Heart left ventricle (tissue), 16 donors: Measurements from ENCODE around the gene SLC39A11. TPM values are rescaled to one million over a fixed set of nuclear protein-coding genes. Genes with fewer than 3 reads are reported as not detected.

Experiments
- ATAC-seq, 4 donors: fragments of 200-7000 bp; cut with Tn5 transposase; one replicate each; pipeline ENCODE4 v1.9.1; 2020 to 2022; ENCODE audit warnings: moderate library complexity in 4 of 4, mild to moderate bottlenecking in 3 of 4, moderate number of reproducible peaks in 1 of 4
- DNase-seq, 5 donors: peaks; one replicate each; pipeline ENCODE4 v3.0.0-alpha.2; 2020
- H3K27ac ChIP-seq, 12 donors: fragments of 200-600 bp; sonication (generic) in 4 of 12; one replicate each; pipeline versions ENCODE4 v1.5.0 to v1.8.0; 2016 to 2022; ENCODE audit warnings: mild to moderate bottlenecking in 2 of 12
- H3K27me3 ChIP-seq, 9 donors: fragments of 200-600 bp; sonication (generic) in 2 of 9; one replicate each; pipeline versions ENCODE4 v1.5.1 to v1.8.0; 2016 to 2022; ENCODE audit warnings: mild to moderate bottlenecking in 3 of 9
- H3K36me3 ChIP-seq, 9 donors: fragments of 200-600 bp; sonication (generic) in 2 of 9; one replicate each; pipeline versions ENCODE4 v1.5.0 to v1.8.0; 2018 to 2022; ENCODE audit warnings: mild to moderate bottlenecking in 2 of 9
- H3K4me1 ChIP-seq, 12 donors: fragments of 200-600 bp; sonication (generic) in 4 of 12; one replicate each; pipeline versions ENCODE4 v1.5.0 to v1.8.0; 2016 to 2022; ENCODE audit warnings: mild to moderate bottlenecking in 3 of 12
- H3K4me3 ChIP-seq, 12 donors: fragments of 200-600 bp; sonication (generic) in 4 of 12; one replicate each; pipeline versions ENCODE4 v1.5.0 to v1.8.0; 2017 to 2022; ENCODE audit warnings: mild to moderate bottlenecking in 9 of 12, moderate library complexity in 4 of 12
- H3K9me3 ChIP-seq, 12 donors: fragments of 200-600 bp; sonication (generic) in 4 of 12; one replicate each; pipeline versions ENCODE4 v1.5.0 to v1.8.0; 2016 to 2022; ENCODE audit warnings: mild to moderate bottlenecking in 1 of 12
- POLR2A ChIP-seq, 2 donors: fragments of 450-650 bp; IDR thresholded peaks; one replicate each; pipeline ENCODE4 v1.6.1; 2017; ENCODE audit warnings: antibody characterized with exemption in 2 of 2, mild to moderate bottlenecking in 2 of 2, moderate library complexity in 2 of 2
- WGBS, 4 donors: extraction: QIAGEN DNeasy Blood & Tissue Kit in 2 of 4; methylation state at CpG; one replicate each; pipeline versions ENCODE4 v1.1.5 to v1.1.7; 2013 to 2018; 5-methylcytosine and 5-hydroxymethylcytosine counted together
- intact Hi-C, 10 donors: fragments of 100-400 bp; cut with DNase I; formaldehyde crosslinking; loops; one replicate each; pipeline versions ENCODE4 v1.11.1 to v1.14.2; 2022
- polyA plus RNA-seq, 2 donors: library from polyadenylated mRNA; stranded (reverse); fragments of 200-250 nt; gene quantifications; one replicate each; pipeline ENCODE4 v1.2.3, GENCODE V29; 2013
- total RNA-seq, 9 donors: library from RNA; depleted of rRNA in 2 of 9; stranded (reverse); fragments of >200 nt in 2 of 9; fragmentation: NEBNext Ultra II Directional in 3 of 9; extraction: Animal tissue kit (Norgen Biotek cat#: 25700) in 3 of 9; gene quantifications; one replicate each; pipeline versions ENCODE4 v1.1.0 to v1.2.4, GENCODE V29; 2016 to 2023
- TF ChIP-seq, protein P1 (sequence below), 12 donors: fragments of 200-600 bp; sonication (generic) in 4 of 12; IDR thresholded peaks; one replicate each; pipeline versions ENCODE4 v1.5.0 to v1.8.0; 2018 to 2022; ENCODE audit warnings: antibody characterized with exemption in 12 of 12, mild to moderate bottlenecking in 5 of 12
- donor health status: ischemic (EF 13 %, LVEDD 7.1; RV severe dilation, severe dysfunction).
- donor health status: healthy with polysubstance abuse.
- donor health status: DM: no; HTN: yes; CAD: no.
- donor health status: DM: no; HTN: no; CAD: no.
- donor health status: ischemic (EF 25% LVEDD 6.9; RV normal size, moderate dysfunction).
- donor health status: ischemic (EF 25% LVEDD 5.7; RV mildly dilated, moderate dysfunction).
- donor health status: healthy.
- donor health status: DM: yes; HTN: yes; CAD: no.
- donor health status: ischemic (EF 35%, LVEDD 5.7; RV mildly dilated, moderate dysfunction).
- donor health status: nonischemic (EF 11% LVEDD 7.7; RV severe dilation, severe dysfunction).
- donor health status: DM: yes; HTN: yes; CAD: no.
- donor health status: PGD.
- donor health status: ischemic (EF 29% LVEDD 5.4; RV normal size, mild dysfunction).
- donor health status: nonischemic (EF 23%, LVEDD 6.1; RV moderate dilation, normal function).

The SLC39A11 gene
- total and polyA plus RNA-seq, 11 donors, result 2.5 to 23.3 (median 8.4) TPM

DNA sequence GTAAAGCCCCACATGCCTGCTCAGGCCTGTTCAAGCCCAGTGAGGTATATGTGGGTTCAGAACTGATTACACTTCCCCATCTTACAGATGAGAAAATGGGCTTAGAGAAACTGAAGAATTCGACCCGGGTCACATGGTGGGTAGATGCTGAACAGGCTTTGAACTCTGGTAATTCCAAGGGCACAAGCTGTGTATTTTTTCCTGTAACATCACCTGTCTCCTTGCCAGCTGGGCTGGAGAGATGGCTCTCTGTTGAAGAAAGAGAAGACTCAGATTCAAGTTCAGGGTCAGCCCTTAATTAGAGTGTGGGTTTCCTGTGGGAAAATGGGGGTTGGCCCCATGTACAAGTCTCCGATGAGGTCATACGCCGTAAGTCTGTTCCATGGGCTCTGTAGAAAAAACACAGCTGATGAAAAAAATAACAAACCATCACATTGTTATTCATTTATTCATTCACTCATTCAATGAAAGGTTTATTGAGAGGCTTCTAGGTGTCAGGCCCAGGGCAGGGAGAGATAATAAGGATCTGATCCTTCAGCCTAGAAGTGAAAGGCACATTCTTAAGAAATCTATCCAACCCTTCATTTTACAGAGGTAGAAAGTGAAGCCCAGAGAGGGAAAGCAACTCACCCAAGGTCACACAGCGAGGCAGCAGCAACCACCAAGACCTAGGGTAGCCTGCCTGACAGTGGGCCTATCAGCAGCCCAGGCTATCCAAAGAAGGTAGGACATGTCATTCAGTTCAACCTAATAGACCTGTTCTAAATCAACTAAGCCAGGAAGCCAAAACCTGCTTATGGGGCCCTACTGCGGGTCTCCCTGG, 488.9 kb downstream of the SLC39A11 start:
- intact Hi-C loops, result no loop called here
- no peak overlapping the region for H3K4me3 ChIP-seq
- ATAC-seq (no peak), DNase-seq (no peak)
- no peak for TF ChIP-seq POLR2A (IDR thresholded peaks at IDR 0.05)
- TF ChIP-seq, protein P1, sequence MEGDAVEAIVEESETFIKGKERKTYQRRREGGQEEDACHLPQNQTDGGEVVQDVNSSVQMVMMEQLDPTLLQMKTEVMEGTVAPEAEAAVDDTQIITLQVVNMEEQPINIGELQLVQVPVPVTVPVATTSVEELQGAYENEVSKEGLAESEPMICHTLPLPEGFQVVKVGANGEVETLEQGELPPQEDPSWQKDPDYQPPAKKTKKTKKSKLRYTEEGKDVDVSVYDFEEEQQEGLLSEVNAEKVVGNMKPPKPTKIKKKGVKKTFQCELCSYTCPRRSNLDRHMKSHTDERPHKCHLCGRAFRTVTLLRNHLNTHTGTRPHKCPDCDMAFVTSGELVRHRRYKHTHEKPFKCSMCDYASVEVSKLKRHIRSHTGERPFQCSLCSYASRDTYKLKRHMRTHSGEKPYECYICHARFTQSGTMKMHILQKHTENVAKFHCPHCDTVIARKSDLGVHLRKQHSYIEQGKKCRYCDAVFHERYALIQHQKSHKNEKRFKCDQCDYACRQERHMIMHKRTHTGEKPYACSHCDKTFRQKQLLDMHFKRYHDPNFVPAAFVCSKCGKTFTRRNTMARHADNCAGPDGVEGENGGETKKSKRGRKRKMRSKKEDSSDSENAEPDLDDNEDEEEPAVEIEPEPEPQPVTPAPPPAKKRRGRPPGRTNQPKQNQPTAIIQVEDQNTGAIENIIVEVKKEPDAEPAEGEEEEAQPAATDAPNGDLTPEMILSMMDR (IDR thresholded peaks at IDR 0.05), result no peak
- peaks cover 0 to 5% (median 0%) of the 10 kb centered on the region in 12 donors for H3K4me1 ChIP-seq
- WGBS, 4 donors, result 76 to 81% (median 77%) methylated on average over 6 to 7 of the region's 7 CpGs
- no peak overlapping the region for H3K27ac ChIP-seq
- H3K27me3 ChIP-seq, result peaks cover 0 to 25% (median 4%) of the 10 kb centered on the region in 9 donors
- peaks cover 0 to 20% (median 4%) of the 10 kb centered on the region in 12 donors for H3K9me3 ChIP-seq
- H3K36me3 ChIP-seq, result no peaks in the 10 kb centered on the region

GRCh38 chr17:72602517-72603419, 489.7 kb downstream of the SLC39A11 start:
- intact Hi-C loops, result no loop called here
- no peak for ATAC-seq
- no peak overlapping the region for H3K4me3 ChIP-seq
- TF ChIP-seq, protein P1 (IDR thresholded peaks at IDR 0.05), result no peak
- no peak for TF ChIP-seq POLR2A (IDR thresholded peaks at IDR 0.05)
- H3K4me1 ChIP-seq, result peaks cover 0 to 9% (median 0%) of the 10 kb centered on the region in 12 donors
- peaks cover 0 to 11% (median 3%) of the 10 kb centered on the region in 12 donors for H3K9me3 ChIP-seq
- peaks cover 0 to 25% (median 4%) of the 10 kb centered on the region in 9 donors for H3K27me3 ChIP-seq
- H3K27ac ChIP-seq, result no peak overlapping the region
- DNase-seq, result no peak
- WGBS, 4 donors, result 39 to 57% (median 46%) methylated on average over 12 of the region's 12 CpGs
- no peaks in the 10 kb centered on the region for H3K36me3 ChIP-seq

DNA sequence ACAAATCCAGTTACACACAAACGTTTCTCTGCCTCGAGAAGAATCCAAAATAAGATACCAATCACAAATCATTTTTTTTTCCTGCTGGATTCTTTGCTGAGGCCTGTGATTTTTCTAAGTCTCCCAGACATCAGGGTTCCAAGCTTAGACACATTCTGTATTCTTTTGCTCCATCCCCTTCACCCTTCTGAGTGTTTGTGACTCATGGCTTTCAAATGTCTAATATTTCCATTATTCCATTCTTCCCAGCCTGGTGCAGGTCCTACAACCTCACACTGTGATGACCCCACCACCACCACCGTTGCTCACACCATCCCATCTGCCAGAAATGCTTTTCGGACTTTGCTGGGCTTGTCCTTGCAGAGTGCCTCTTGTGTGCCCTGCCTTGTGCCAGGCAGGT, 491.6 kb downstream of the SLC39A11 start:
- H3K36me3 ChIP-seq, result no peaks in the 10 kb centered on the region
- intact Hi-C loops, result no loop called here
- H3K27me3 ChIP-seq, result peaks cover 0 to 26% (median 4%) of the 10 kb centered on the region in 9 donors
- no peak overlapping the region for H3K27ac ChIP-seq
- no peak overlapping the region for H3K4me3 ChIP-seq
- no peak for ATAC-seq
- H3K9me3 ChIP-seq, result no peaks in the 10 kb centered on the region
- 71 to 79% (median 75%) methylated on average over 4 of the region's 4 CpGs for WGBS, 4 donors
- peaks cover 0 to 9% (median 0%) of the 10 kb centered on the region in 12 donors for H3K4me1 ChIP-seq
- no peak for DNase-seq
- TF ChIP-seq, protein P1 (IDR thresholded peaks at IDR 0.05), result no peak
- no peak for TF ChIP-seq POLR2A (IDR thresholded peaks at IDR 0.05)

GRCh38 chr17:72599891-72600290, 492.6 kb downstream of the SLC39A11 start:
- Histone ChIP-seq H3K9me3 (no peaks in the 10 kb centered on the region), H3K27ac (no peak overlapping the region), H3K27me3 (peaks cover 0 to 31% (median 2%) of the 10 kb centered on the region in 9 donors), H3K4me3 (no peak overlapping the region), H3K36me3 (no peaks in the 10 kb centered on the region), H3K4me1 (peaks cover 0 to 9% (median 0%) of the 10 kb centered on the region in 12 donors)
- TF ChIP-seq, protein P1 (IDR thresholded peaks at IDR 0.05), result no peak
- TF ChIP-seq POLR2A (IDR thresholded peaks at IDR 0.05), result no peak
- 65 to 72% (median 67%) methylated on average over 4 of the region's 4 CpGs for WGBS, 4 donors
- DNase-seq (no peak), ATAC-seq (no peak)
- intact Hi-C loops, result no loop called here
